ENCODE results near the gene TUG1. TPM values are rescaled to one million over a fixed set of nuclear protein-coding genes. Genes with fewer than 3 reads are reported as not detected.

The TUG1 gene
- total and polyA plus RNA-seq, 4 donors: 109 to 142 (median 114) TPM

Small RNA genes within 50 kb of the gene (small RNA-seq; reads per million reads assigned to genes)
- gene RF01892 (ENCODE audit: low replicate concordance): not detected

Other genes starting within 250 kb of the TUG1 start
- 10 to 100 TPM; 15.2 to 26.4 TPM for gene MORC2, start 491 bp upstream of the TUG1 start, total RNA-seq
- 10 to 100 TPM; 29.8 to 35.1 TPM for gene MORC2, start 491 bp upstream of the TUG1 start, polyA plus RNA-seq (ENCODE audit: insufficient read length in 2 of 2)
- 10 to 100 TPM; 26.1 to 45.3 TPM for gene SMTN, start 112.1 kb downstream of the TUG1 start, total RNA-seq
- gene SMTN, start 112.1 kb downstream of the TUG1 start, polyA plus RNA-seq (ENCODE audit: insufficient read length in 2 of 2): 10 to 100 TPM; 38.0 to 61.0 TPM
- gene SELENOM, start 138.3 kb downstream of the TUG1 start, total RNA-seq: 10 to 100 TPM; 45.5 to 85.1 TPM
- gene SELENOM, start 138.3 kb downstream of the TUG1 start, polyA plus RNA-seq (ENCODE audit: insufficient read length in 2 of 2): 10 to 100 TPM; 40.2 to 47.4 TPM
- gene INPP5J, start 153.7 kb downstream of the TUG1 start, total RNA-seq: 1 to 10 TPM; 3.5 to 4.6 TPM
- gene INPP5J, start 153.7 kb downstream of the TUG1 start, polyA plus RNA-seq (ENCODE audit: insufficient read length in 2 of 2): 10 to 100 TPM; 16.4 to 17.2 TPM
- 1 to 10 TPM in 1 of 2 donors, under 1 TPM in 1; 0.77 to 1.1 TPM for gene PLA2G3, start 171.2 kb downstream of the TUG1 start, total RNA-seq
- gene PLA2G3, start 171.2 kb downstream of the TUG1 start, polyA plus RNA-seq (ENCODE audit: insufficient read length in 2 of 2): 1 to 10 TPM; 1.3 to 1.7 TPM
- gene RNF185, start 190.9 kb downstream of the TUG1 start, total RNA-seq: 10 to 100 TPM; 29.7 to 41.0 TPM
- 10 to 100 TPM; 41.1 to 44.1 TPM for gene RNF185, start 190.9 kb downstream of the TUG1 start, polyA plus RNA-seq (ENCODE audit: insufficient read length in 2 of 2)
- 10 to 100 TPM; 29.5 to 37.9 TPM for gene LIMK2, start 243.0 kb downstream of the TUG1 start, total RNA-seq
- gene LIMK2, start 243.0 kb downstream of the TUG1 start, polyA plus RNA-seq (ENCODE audit: insufficient read length in 2 of 2): 10 to 100 TPM; 30.0 to 35.7 TPM

Data from spinal cord (tissue), 4 donors.